SK-N-SH (cell line): Measurements from ENCODE around the gene SPOCK1. TPM values are rescaled to one million over a fixed set of nuclear protein-coding genes. Genes with fewer than 3 reads are reported as not detected.

ENCODE experiments used
- CTCF ChIA-PET: fragments of 300-600, 350-600 bp; formaldehyde crosslinking; extraction: SDS; loops from one replicate; lab custom pipeline; 2021; lab: Yijun Ruan, JAX
- POLR2A ChIA-PET: fragments of 350-600 bp; sonication (Branson Sonifier 250); formaldehyde crosslinking; extraction: SDS; loops from one replicate; lab custom pipeline; 2020; ENCODE audit warnings: antibody characterized with exemption, inconsistent platforms; lab: Yijun Ruan, JAX
- DNase-seq: peaks from one replicate; pipeline ENCODE4 v3.0.0; 2012
- H2AFZ ChIP-seq: fragments of 200-600 bp; sonication (generic); 2 replicates; pipeline ENCODE4 v1.8.1; 2016; ENCODE audit warnings: antibody characterized with exemption, mild to moderate bottlenecking, low read depth
- H3F3A ChIP-seq: fragments of 200-600 bp; sonication (generic); replicated peaks from 2 replicates; pipeline ENCODE3; 2016; ENCODE audit warnings: antibody characterized with exemption, mild to moderate bottlenecking; ENCODE audit not compliant: insufficient read depth
- H3K27ac ChIP-seq, 2 experiments: fragments of 200-500 bp in 1 of 2; fragments of 200-600 bp in 1 of 2; sonication (Bioruptor generic) in 1 of 2; sonication (generic), shearing (Covaris generic) in 1 of 2; 2 replicates each; pipeline versions ENCODE4 v1.5.1 to v1.6.1; 2014 to 2016; ENCODE audit warnings: low read depth in 2 of 2, inconsistent platforms in 1 of 2, low read length in 1 of 2, mild to moderate bottlenecking in 1 of 2, mixed read lengths in 1 of 2
- H3K27me3 ChIP-seq: fragments of 200-600 bp; sonication (generic), shearing (Covaris generic); 2 replicates; pipeline ENCODE4 v1.6.1; 2016; ENCODE audit warnings: mixed run types; ENCODE audit not compliant: insufficient read depth
- H3K36me3 ChIP-seq, 2 experiments: fragments of 200-500 bp in 1 of 2; fragments of 200-600 bp in 1 of 2; sonication (Bioruptor generic) in 1 of 2; sonication (generic) in 1 of 2; replicated peaks in 1 of 2; 2 replicates each; pipeline versions ENCODE3 to v1.5.1; 2014 to 2016; ENCODE audit warnings: low read length in 1 of 2, mild to moderate bottlenecking in 1 of 2; ENCODE audit not compliant: insufficient read depth in 2 of 2, control insufficient read depth in 1 of 2
- H3K4me1 ChIP-seq, 2 experiments: fragments of 200-500 bp in 1 of 2; fragments of 200-600 bp in 1 of 2; sonication (Bioruptor generic) in 1 of 2; sonication (generic), shearing (Covaris generic) in 1 of 2; 2 replicates each; pipeline versions ENCODE4 v1.5.1 to v1.6.1; 2014 to 2016; ENCODE audit warnings: low read depth in 1 of 2, low read length in 1 of 2, mixed run types in 1 of 2; ENCODE audit not compliant: insufficient read depth in 2 of 2, control insufficient read depth in 1 of 2
- H3K4me2 ChIP-seq: fragments of 200-600 bp; sonication (generic), shearing (Covaris generic); 2 replicates; pipeline ENCODE4 v1.6.1; 2017; ENCODE audit warnings: mixed run types
- H3K4me3 ChIP-seq, 2 experiments: fragments of 200-500 bp in 1 of 2; fragments of 200-600 bp in 1 of 2; sonication (Bioruptor generic) in 1 of 2; sonication (generic), shearing (Covaris generic) in 1 of 2; 2 replicates each; pipeline versions ENCODE4 v1.5.1 to v1.8.1; 2014 to 2016; ENCODE audit warnings: low read depth in 2 of 2, inconsistent platforms in 1 of 2, low read length in 1 of 2, mild to moderate bottlenecking in 1 of 2, mixed read lengths in 1 of 2, moderate library complexity in 1 of 2
- H3K79me2 ChIP-seq: fragments of 200-600 bp; sonication (generic); 2 replicates; pipeline ENCODE4 v1.8.1; 2017; ENCODE audit warnings: mild to moderate bottlenecking; ENCODE audit not compliant: insufficient read depth
- H3K9ac ChIP-seq: fragments of 200-600 bp; sonication (generic); 2 replicates; pipeline ENCODE4 v1.6.1; 2017; ENCODE audit warnings: mixed run types
- H3K9me2 ChIP-seq: fragments of 200-600 bp; sonication (generic); 2 replicates; pipeline ENCODE4 v1.6.1; 2017; ENCODE audit warnings: mixed run types
- H3K9me3 ChIP-seq: fragments of 200-600 bp; sonication (generic); 2 replicates; pipeline ENCODE4 v1.6.1; 2017; ENCODE audit warnings: mixed run types, mild to moderate bottlenecking, moderate library complexity
- H4K20me1 ChIP-seq: fragments of 200-600 bp; sonication (generic); 2 replicates; pipeline ENCODE4 v1.6.1; 2017; ENCODE audit warnings: mild to moderate bottlenecking, mixed run types; ENCODE audit not compliant: insufficient read depth
- FOXJ3 ChIP-seq: sonication (generic); formaldehyde crosslinking; IDR thresholded peaks from 2 replicates; pipeline ENCODE4 v1.5.1; 2020; ENCODE audit warnings: mild to moderate bottlenecking, missing genetic modification reagents
- NFIC ChIP-seq: IDR thresholded peaks from 2 replicates; pipeline ENCODE4 v1.4.0; 2012; ENCODE audit warnings: borderline replicate concordance
- NRF1 ChIP-seq: IDR thresholded peaks from 2 replicates; pipeline ENCODE4 v1.6.1; 2012; ENCODE audit warnings: low read depth, mild to moderate bottlenecking, low read length
- POLR2AphosphoS5 ChIP-seq: IDR thresholded peaks from 2 replicates; pipeline ENCODE4 v1.6.1; 2012; ENCODE audit warnings: low read depth, low read length
- RAD21 ChIP-seq: IDR thresholded peaks from 2 replicates; pipeline ENCODE4 v1.6.1; 2012; ENCODE audit warnings: mild to moderate bottlenecking, low read length
- SIN3A ChIP-seq: IDR thresholded peaks from 2 replicates; pipeline ENCODE4 v1.6.1; 2012; ENCODE audit warnings: low read depth, mild to moderate bottlenecking, low read length, moderate library complexity, borderline replicate concordance
- TEAD4 ChIP-seq: IDR thresholded peaks from 2 replicates; pipeline ENCODE4 v1.4.0; 2012; ENCODE audit warnings: mild to moderate bottlenecking, borderline replicate concordance; ENCODE audit not compliant: insufficient read depth
- YY1 ChIP-seq: IDR thresholded peaks from 2 replicates; pipeline ENCODE4 v1.4.0; 2012; ENCODE audit warnings: low read depth, mild to moderate bottlenecking
- WGBS: methylation state at CpG from one replicate; pipeline ENCODE4 v1.1.6; 2017; ENCODE audit warnings: low lambda C conversion rate; 5-methylcytosine and 5-hydroxymethylcytosine counted together
- polyA plus RNA-seq, 3 experiments: library from polyadenylated mRNA; depleted of rRNA; stranded (reverse); fragments of >200 nt; gene quantifications; 2 replicates each; pipeline ENCODE4 v1.2.3, GENCODE V29; 2012
- TF ChIP-seq, protein P1 (sequence below): IDR thresholded peaks from 2 replicates; pipeline ENCODE4 v1.4.0; 2012; ENCODE audit warnings: low read depth, borderline replicate concordance
- TF ChIP-seq, protein P2 (sequence below): fragments of 150-350 bp; IDR thresholded peaks from 2 replicates; pipeline ENCODE4 v1.6.1; 2017; ENCODE audit warnings: antibody characterized with exemption, low read length, low read depth, borderline replicate concordance

SPOCK1 gene
- polyA plus RNA-seq, 1 of the 3 experiments (the other 2 are of a cell fraction): 11.3 TPM

DNA sequence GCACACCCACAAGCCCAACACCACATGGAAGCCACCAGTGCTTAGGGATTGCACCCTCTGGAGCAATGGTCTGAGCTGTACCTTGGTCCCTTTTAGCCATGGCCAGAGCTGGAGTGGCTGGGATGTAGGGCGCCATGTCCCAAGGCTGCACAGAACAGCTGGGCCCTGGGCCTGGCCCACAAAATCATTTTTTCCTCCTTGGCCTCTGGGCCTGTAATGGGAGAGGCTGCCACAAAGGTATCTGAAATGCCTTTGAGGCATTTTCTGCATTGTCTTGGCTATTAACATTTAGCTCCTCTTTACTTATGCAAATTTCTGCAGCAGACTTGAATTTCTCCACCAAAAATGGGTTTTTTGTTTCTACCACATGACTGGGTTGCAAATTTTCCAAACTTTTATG is 117.6 kb downstream of the SPOCK1 start:
- no peak overlapping the region for H3K9ac ChIP-seq
- no peaks in the 10 kb centered on the region for H3K9me3 ChIP-seq
- H3K79me2 ChIP-seq: peaks cover 62% of the 10 kb centered on the region
- 67% methylated on average over 1 of the region's 1 CpG for WGBS
- ChIA-PET CTCF (interaction anchor here (0.6 to 1.3 kb wide), 2 partner anchors 10 to 211 kb away, joined by 3 read pairs; no protein-coding TSS in a partner anchor), POLR2A (no interaction called here)
- no peak overlapping the region for H3K4me2 ChIP-seq
- H3K27me3 ChIP-seq: no peaks in the 10 kb centered on the region
- peaks cover 0 to 7% of the 10 kb centered on the region in 2 experiments for H3K36me3 ChIP-seq
- DNase-seq: no peak
- H4K20me1 ChIP-seq: no peaks in the 10 kb centered on the region
- H3K4me1 ChIP-seq: peaks cover 0 to 3% of the 10 kb centered on the region in 2 experiments; a peak in 1 of 4 replicates
- H2AFZ ChIP-seq: no peak overlapping the region
- H3K27ac ChIP-seq: no peak overlapping the region
- no peaks in the 10 kb centered on the region for H3F3A ChIP-seq
- H3K4me3 ChIP-seq: no peak overlapping the region
- TF ChIP-seq RAD21 (no peak), FOXJ3 (CRISPR knock-in tag) (no peak), TEAD4 (no peak), SIN3A (no peak), YY1 (no peak), POLR2AphosphoS5 (no peak)
- TF ChIP-seq, protein P1, sequence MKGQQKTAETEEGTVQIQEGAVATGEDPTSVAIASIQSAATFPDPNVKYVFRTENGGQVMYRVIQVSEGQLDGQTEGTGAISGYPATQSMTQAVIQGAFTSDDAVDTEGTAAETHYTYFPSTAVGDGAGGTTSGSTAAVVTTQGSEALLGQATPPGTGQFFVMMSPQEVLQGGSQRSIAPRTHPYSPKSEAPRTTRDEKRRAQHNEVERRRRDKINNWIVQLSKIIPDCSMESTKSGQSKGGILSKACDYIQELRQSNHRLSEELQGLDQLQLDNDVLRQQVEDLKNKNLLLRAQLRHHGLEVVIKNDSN: no peak
- TF ChIP-seq, protein P2, sequence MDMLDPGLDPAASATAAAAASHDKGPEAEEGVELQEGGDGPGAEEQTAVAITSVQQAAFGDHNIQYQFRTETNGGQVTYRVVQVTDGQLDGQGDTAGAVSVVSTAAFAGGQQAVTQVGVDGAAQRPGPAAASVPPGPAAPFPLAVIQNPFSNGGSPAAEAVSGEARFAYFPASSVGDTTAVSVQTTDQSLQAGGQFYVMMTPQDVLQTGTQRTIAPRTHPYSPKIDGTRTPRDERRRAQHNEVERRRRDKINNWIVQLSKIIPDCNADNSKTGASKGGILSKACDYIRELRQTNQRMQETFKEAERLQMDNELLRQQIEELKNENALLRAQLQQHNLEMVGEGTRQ: no peak
- no peaks in the 10 kb centered on the region for H3K9me2 ChIP-seq

DNA sequence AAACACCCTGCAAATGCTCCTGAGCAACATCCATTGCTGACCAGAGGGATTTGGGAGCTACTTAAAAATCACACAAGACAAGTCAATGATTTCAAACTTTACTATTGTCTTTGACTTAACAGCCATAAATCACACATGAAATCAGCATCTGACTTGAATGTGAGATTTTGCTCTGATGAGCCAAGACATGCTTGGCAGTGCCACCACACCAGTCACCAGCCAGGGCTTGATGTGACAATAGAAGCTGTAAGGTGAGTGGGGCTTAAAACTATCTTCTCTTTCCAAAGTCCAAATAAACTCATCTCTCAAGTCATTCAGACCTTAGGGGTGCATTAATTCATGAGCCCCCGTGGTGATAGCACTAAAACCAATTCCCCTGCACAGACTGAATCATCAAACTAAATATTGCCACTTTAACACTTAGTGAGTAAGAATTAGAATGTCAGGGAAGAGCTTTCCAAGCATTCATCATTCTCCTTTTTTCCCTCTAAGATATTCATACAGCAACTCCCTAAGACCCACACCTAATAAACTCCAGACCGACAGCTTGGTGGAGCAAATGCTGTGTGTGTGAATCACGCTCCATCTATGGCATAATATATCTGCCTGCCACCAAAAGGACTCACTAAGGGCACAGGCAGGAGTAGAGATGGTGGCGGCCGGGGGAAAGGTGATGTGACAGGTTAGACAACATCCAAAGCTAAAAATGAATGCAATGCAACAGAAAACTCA is 119.4 kb downstream of the SPOCK1 start:
- Histone ChIP-seq H3K4me2 (no peak overlapping the region), H2AFZ (no peak overlapping the region), H4K20me1 (no peaks in the 10 kb centered on the region), H3K9ac (no peak overlapping the region), H3K27ac (no peak overlapping the region), H3K79me2 (peaks cover 46% of the 10 kb centered on the region), H3F3A (no peaks in the 10 kb centered on the region), H3K9me3 (no peaks in the 10 kb centered on the region), H3K36me3 (peaks cover 0 to 3% of the 10 kb centered on the region in 2 experiments), H3K9me2 (no peaks in the 10 kb centered on the region), H3K4me3 (no peak overlapping the region)
- ChIA-PET CTCF (interaction anchor here (1.0 to 1.6 kb wide), 2 partner anchors 12 to 119 kb away, joined by 3 to 4 read pairs; partner anchors contain the start of gene SPOCK1), POLR2A (no interaction called here)
- no peak for DNase-seq
- TF ChIP-seq NFIC: no peak
- TF ChIP-seq NRF1: no peak
- TF ChIP-seq, all 33 proteins: peak for 0
- H3K27me3 ChIP-seq: no peaks in the 10 kb centered on the region
- H3K4me1 ChIP-seq: peaks cover 0 to 19% of the 10 kb centered on the region in 2 experiments; a peak in 2 of 4 replicates
- WGBS: 39% methylated on average over 5 of the region's 5 CpGs
